Endodermal cell (in vitro differentiated cells): ENCODE measurements around the gene CD82. TPM values are rescaled to one million over a fixed set of nuclear protein-coding genes. Genes with fewer than 3 reads are reported as not detected.

Experiments used
- DNase-seq: peaks from one replicate; pipeline ENCODE4 v3.0.0-alpha.2; 2017
- H3K27ac ChIP-seq: 2 replicates; pipeline ENCODE4 v1.5.1; 2013; ENCODE audit warnings: mild to moderate bottlenecking, low read depth, low read length, moderate library complexity
- H3K27me3 ChIP-seq: 2 replicates; pipeline ENCODE4 v1.6.1; 2013; ENCODE audit warnings: mild to moderate bottlenecking, low read length, moderate library complexity; ENCODE audit not compliant: insufficient read depth, control insufficient read depth, poor library complexity, severe bottlenecking
- H3K36me3 ChIP-seq: 2 replicates; pipeline ENCODE4 v1.7.0; 2013; ENCODE audit warnings: mild to moderate bottlenecking, low read length, moderate library complexity; ENCODE audit not compliant: control insufficient read depth, insufficient read depth
- H3K4me1 ChIP-seq: one replicate; pipeline ENCODE4 v1.7.0; 2013; ENCODE audit warnings: low read length; ENCODE audit not compliant: control insufficient read depth, insufficient read depth
- H3K4me3 ChIP-seq: 2 replicates; pipeline ENCODE4 v1.5.1; 2013; ENCODE audit warnings: mild to moderate bottlenecking, low read length, moderate library complexity
- H3K9ac ChIP-seq: 2 replicates; pipeline ENCODE4 v1.6.1; 2013; ENCODE audit warnings: mild to moderate bottlenecking, low read length, moderate library complexity; ENCODE audit not compliant: poor library complexity, severe bottlenecking; ENCODE audit errors: extremely low read depth
- H3K9me3 ChIP-seq: 2 replicates; pipeline ENCODE4 v1.6.1; 2013; ENCODE audit warnings: mild to moderate bottlenecking, low read length, moderate library complexity; ENCODE audit not compliant: control insufficient read depth
- H3K27ac Mint-ChIP-seq: 2 replicates; pipeline ENCODE4 v1.8.0; 2020; ENCODE audit warnings: mixed read lengths
- H3K27me3 Mint-ChIP-seq: 2 replicates; pipeline ENCODE4 v1.8.0; 2021; ENCODE audit warnings: mild to moderate bottlenecking, mixed read lengths; ENCODE audit not compliant: insufficient read depth
- H3K36me3 Mint-ChIP-seq: 2 replicates; pipeline ENCODE4 v1.8.0; 2020; ENCODE audit warnings: low read depth, mixed read lengths
- H3K4me1 Mint-ChIP-seq: 2 replicates; pipeline ENCODE4 v1.8.0; 2020; ENCODE audit warnings: mixed read lengths
- H3K4me3 Mint-ChIP-seq: 2 replicates; pipeline ENCODE4 v1.8.0; 2020; ENCODE audit warnings: mild to moderate bottlenecking, moderate library complexity, mixed read lengths
- H3K9me3 Mint-ChIP-seq: 2 replicates; pipeline ENCODE4 v1.8.0; 2020; ENCODE audit warnings: mild to moderate bottlenecking, mixed read lengths
- CTCF ChIP-seq: fragments of 200-600 bp; sonication (generic); conservative IDR thresholded peaks from 2 replicates; pipeline ENCODE4 v1.5.0; 2021; ENCODE audit warnings: antibody characterized with exemption, mild to moderate bottlenecking
- WGBS, 2 experiments: methylation state at CpG; one replicate each; pipeline versions ENCODE4 v1.1.5 to v1.1.7; 2013; ENCODE audit warnings: missing lambda C conversion rate in 2 of 2, mixed read lengths in 1 of 2; ENCODE audit not compliant: insufficient coverage in 1 of 2, insufficient read length in 1 of 2; 5-methylcytosine and 5-hydroxymethylcytosine counted together
- total RNA-seq, 2 donors: library from RNA; stranded (reverse); fragmentation: NEBNext Ultra II Directional in 1 of 2; extraction: Animal tissue kit (Norgen Biotek cat#: 25700) in 1 of 2; gene quantifications; 2 replicates in 1 of 2; 3 replicates in 1 of 2; pipeline ENCODE4 v1.2.1, GENCODE V29; 2021

CD82 gene
- total RNA-seq, 2 donors from 2014 or later, result 1.7 to 3.0 TPM

GRCh38 chr11:44606472-44606871 lies 41.0 kb downstream of the CD82 start:
- Histone ChIP-seq H3K9me3 (no peaks in the 10 kb centered on the region), H3K36me3 (no peaks in the 10 kb centered on the region), H3K27ac (no peak overlapping the region), H3K4me1 (no peaks in the 10 kb centered on the region), H3K4me3 (no peak overlapping the region), H3K9ac (no peak overlapping the region), H3K27me3 (no peaks in the 10 kb centered on the region)
- no peak for DNase-seq
- H3K4me1 Mint-ChIP-seq, result peaks cover 4% of the 10 kb centered on the region
- no peak overlapping the region for H3K4me3 Mint-ChIP-seq
- H3K36me3 Mint-ChIP-seq, result no peaks in the 10 kb centered on the region
- no peaks in the 10 kb centered on the region for H3K9me3 Mint-ChIP-seq
- TF ChIP-seq CTCF, result no peak
- H3K27ac Mint-ChIP-seq, result no peak overlapping the region
- whole genome bisulfite sequencing, 2 experiments, result 92 to 97% methylated on average over 3 of the region's 3 CpGs
- no peaks in the 10 kb centered on the region for H3K27me3 Mint-ChIP-seq

- no peak for TF ChIP-seq CTCF
- no peaks in the 10 kb centered on the region for H3K9me3 ChIP-seq
- no peaks in the 10 kb centered on the region for H3K27me3 ChIP-seq
- Mint-ChIP-seq H3K4me3 (no peak overlapping the region), H3K27ac (no peak overlapping the region), H3K27me3 (no peaks in the 10 kb centered on the region), H3K4me1 (peaks cover 4% of the 10 kb centered on the region), H3K9me3 (no peaks in the 10 kb centered on the region), H3K36me3 (no peaks in the 10 kb centered on the region)
- 88 to 100% methylated on average over 4 to 6 of the region's 6 CpGs for WGBS, 2 experiments
- H3K27ac ChIP-seq, result no peak overlapping the region
- no peaks in the 10 kb centered on the region for H3K36me3 ChIP-seq
- H3K4me1 ChIP-seq, result no peaks in the 10 kb centered on the region
- no peak for DNase-seq
- H3K9ac ChIP-seq, result no peak overlapping the region
- no peak overlapping the region for H3K4me3 ChIP-seq
Observed at GRCh38 chr11:44607319-44607962, 42.0 kb downstream of the CD82 start.

- no peaks in the 10 kb centered on the region for H3K9me3 Mint-ChIP-seq
- H3K27me3 Mint-ChIP-seq, result no peaks in the 10 kb centered on the region
- no peak overlapping the region for H3K27ac Mint-ChIP-seq
- Histone ChIP-seq H3K36me3 (no peaks in the 10 kb centered on the region), H3K4me1 (no peaks in the 10 kb centered on the region), H3K27ac (no peak overlapping the region), H3K4me3 (no peak overlapping the region), H3K27me3 (no peaks in the 10 kb centered on the region), H3K9me3 (no peaks in the 10 kb centered on the region), H3K9ac (no peak overlapping the region)
- H3K4me1 Mint-ChIP-seq, result peaks cover 4% of the 10 kb centered on the region
- no peak overlapping the region for H3K4me3 Mint-ChIP-seq
- H3K36me3 Mint-ChIP-seq, result no peaks in the 10 kb centered on the region
- no peak for TF ChIP-seq CTCF
- 88 to 95% methylated on average over 6 to 8 of the region's 8 CpGs for WGBS, 2 experiments
- DNase-seq, result no peak
Observed at GRCh38 chr11:44607987-44608386, 42.5 kb downstream of the CD82 start.
